ENCODE data around the gene PTPRK.

DNA sequence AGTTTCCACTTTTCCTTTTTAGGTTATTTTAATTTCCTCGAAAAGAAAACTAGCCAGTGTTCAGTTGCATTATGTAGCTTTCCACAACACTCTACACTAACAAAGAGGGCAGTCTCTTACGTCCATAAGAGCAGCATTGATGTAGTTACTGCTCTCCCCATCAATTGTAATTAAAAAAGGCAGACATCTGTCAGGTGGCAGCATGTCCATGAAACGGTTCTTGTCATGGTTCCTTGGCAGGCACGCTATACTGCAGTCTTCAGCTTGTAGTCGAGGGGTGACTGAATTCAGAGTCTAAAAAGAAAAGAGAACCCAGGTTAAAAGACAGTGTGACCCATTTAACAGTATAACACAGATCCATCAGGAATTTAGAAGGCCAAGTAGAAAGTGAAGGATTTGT lies 539.4 kb downstream of the PTPRK start:
- TF ChIP-seq, protein P1, sequence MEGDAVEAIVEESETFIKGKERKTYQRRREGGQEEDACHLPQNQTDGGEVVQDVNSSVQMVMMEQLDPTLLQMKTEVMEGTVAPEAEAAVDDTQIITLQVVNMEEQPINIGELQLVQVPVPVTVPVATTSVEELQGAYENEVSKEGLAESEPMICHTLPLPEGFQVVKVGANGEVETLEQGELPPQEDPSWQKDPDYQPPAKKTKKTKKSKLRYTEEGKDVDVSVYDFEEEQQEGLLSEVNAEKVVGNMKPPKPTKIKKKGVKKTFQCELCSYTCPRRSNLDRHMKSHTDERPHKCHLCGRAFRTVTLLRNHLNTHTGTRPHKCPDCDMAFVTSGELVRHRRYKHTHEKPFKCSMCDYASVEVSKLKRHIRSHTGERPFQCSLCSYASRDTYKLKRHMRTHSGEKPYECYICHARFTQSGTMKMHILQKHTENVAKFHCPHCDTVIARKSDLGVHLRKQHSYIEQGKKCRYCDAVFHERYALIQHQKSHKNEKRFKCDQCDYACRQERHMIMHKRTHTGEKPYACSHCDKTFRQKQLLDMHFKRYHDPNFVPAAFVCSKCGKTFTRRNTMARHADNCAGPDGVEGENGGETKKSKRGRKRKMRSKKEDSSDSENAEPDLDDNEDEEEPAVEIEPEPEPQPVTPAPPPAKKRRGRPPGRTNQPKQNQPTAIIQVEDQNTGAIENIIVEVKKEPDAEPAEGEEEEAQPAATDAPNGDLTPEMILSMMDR (IDR thresholded peaks at IDR 0.05) = no peak
- no peak for TF ChIP-seq POLR2A (IDR thresholded peaks at IDR 0.05)
